ENCODE results near the gene TRIM39.
"Not testable (repeated sequence)": the region's sequence is repeated elsewhere in the genome, so short reads cannot be mapped to it uniquely, and the experiment has no call there.

Gene TRIM39

DNA sequence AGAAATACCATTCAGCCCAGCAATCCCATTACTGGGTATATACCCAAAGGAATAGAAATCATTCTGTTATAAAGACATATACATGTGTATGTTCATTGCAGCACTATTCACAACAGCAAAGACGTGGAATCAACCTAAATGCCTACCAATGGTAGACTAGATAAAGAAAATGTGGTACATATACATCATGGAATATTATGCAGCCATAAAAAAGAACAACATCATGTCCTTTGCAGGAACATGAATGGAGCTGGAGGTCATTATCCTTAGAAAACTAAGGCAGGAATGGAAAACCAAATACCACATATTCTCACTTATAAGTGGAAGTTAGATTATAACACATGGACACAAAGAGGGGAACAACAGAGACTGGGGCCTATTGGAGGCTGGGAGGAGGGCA is 42.6 kb downstream of the TRIM39 start:
- not testable (repeated sequence) for DNase-seq

GRCh38 chr6:30378290-30378937 is 51.7 kb downstream of the TRIM39 start:
- DNase-seq, result no peak

DNA sequence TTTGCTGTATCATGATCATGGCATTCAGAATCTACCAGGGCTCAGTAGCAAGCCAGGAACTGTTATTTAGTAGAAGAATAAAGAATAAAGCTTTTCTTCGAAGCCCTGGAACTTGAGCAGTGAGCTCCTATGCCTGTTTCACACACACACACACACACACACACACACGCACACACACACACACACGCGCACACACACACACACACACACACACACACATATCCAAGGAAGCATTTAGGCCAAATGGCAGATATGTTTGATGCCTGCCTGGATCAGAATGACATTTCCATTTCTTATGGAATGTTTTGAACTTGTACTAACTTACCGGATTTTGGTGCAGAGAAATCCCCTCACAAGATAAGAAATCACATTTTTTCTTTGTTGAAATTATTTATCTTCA is 53.7 kb downstream of the TRIM39 start:
- no peak for DNase-seq

GRCh38 chr6:30386166-30386565 is 59.4 kb downstream of the TRIM39 start:
- DNase-seq, result no peak

GRCh38 chr6:30391240-30391639 is 64.5 kb downstream of the TRIM39 start:
- no peak for DNase-seq
